Mesothelial cell of epicardium (in vitro differentiated cells): Measurements from ENCODE around the gene CDC23. TPM values are rescaled to one million over a fixed set of nuclear protein-coding genes. Genes with fewer than 3 reads are reported as not detected.

Experiments
- DNase-seq, 2 experiments: peaks; one replicate each; pipeline ENCODE4 v3.0.0; 2021; ENCODE audit warnings: low spot score in 2 of 2; ENCODE audit not compliant: unreplicated experiment in 2 of 2
- H3K27ac Mint-ChIP-seq: 2 replicates; pipeline ENCODE4 v1.8.0; 2021; ENCODE audit warnings: mixed read lengths
- H3K27me3 Mint-ChIP-seq: 2 replicates; pipeline ENCODE4 v1.8.0; 2021; ENCODE audit warnings: low read depth, mixed read lengths
- H3K36me3 Mint-ChIP-seq: 2 replicates; pipeline ENCODE4 v1.8.0; 2021; ENCODE audit warnings: mixed read lengths
- H3K4me1 Mint-ChIP-seq: 2 replicates; pipeline ENCODE4 v1.8.0; 2021; ENCODE audit warnings: mixed read lengths
- H3K4me3 Mint-ChIP-seq: 2 replicates; pipeline ENCODE4 v1.8.0; 2021; ENCODE audit warnings: mild to moderate bottlenecking, moderate library complexity, mixed read lengths
- H3K9me3 Mint-ChIP-seq: 2 replicates; pipeline ENCODE4 v1.8.0; 2021; ENCODE audit warnings: mixed read lengths
- total RNA-seq: library from RNA; stranded (reverse); gene quantifications from 3 replicates; pipeline ENCODE4 v1.2.1, GENCODE V29; 2021
- TF ChIP-seq, protein P1 (sequence below): fragments of 200-600 bp; sonication (generic); IDR thresholded peaks from one replicate; pipeline ENCODE4 v1.5.0; 2021; ENCODE audit warnings: antibody characterized with exemption; ENCODE audit not compliant: unreplicated experiment

CDC23 gene
- total RNA-seq, 1 donor from 2014 or later: 39.0 TPM

DNA sequence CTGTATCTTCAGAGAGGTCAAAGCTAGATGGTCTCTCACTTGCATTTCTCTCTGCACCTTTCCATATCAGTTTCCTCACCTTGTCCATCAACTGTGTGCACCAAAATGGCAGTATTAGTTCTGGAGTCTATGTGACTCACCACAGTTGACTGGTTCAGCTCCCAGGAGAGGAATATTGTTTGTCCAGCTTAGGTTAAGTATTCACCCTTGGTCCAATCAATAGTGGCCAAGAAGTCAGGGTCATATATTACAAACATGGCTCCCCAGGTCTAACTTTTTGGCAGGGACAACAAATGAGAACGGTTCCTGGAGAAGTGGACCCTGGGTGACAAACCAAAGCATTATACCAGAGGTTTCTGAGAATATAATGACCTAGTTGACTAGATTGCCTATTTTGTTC is 24.9 kb upstream of the CDC23 start:
- Mint-ChIP-seq H3K4me3 (no peak overlapping the region), H3K4me1 (peaks cover 3% of the 10 kb centered on the region), H3K36me3 (no peaks in the 10 kb centered on the region), H3K27me3 (peaks cover 60% of the 10 kb centered on the region), H3K9me3 (no peaks in the 10 kb centered on the region), H3K27ac (no peak overlapping the region)
- TF ChIP-seq, protein P1, sequence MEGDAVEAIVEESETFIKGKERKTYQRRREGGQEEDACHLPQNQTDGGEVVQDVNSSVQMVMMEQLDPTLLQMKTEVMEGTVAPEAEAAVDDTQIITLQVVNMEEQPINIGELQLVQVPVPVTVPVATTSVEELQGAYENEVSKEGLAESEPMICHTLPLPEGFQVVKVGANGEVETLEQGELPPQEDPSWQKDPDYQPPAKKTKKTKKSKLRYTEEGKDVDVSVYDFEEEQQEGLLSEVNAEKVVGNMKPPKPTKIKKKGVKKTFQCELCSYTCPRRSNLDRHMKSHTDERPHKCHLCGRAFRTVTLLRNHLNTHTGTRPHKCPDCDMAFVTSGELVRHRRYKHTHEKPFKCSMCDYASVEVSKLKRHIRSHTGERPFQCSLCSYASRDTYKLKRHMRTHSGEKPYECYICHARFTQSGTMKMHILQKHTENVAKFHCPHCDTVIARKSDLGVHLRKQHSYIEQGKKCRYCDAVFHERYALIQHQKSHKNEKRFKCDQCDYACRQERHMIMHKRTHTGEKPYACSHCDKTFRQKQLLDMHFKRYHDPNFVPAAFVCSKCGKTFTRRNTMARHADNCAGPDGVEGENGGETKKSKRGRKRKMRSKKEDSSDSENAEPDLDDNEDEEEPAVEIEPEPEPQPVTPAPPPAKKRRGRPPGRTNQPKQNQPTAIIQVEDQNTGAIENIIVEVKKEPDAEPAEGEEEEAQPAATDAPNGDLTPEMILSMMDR: no peak
- DNase-seq: no peak

DNA sequence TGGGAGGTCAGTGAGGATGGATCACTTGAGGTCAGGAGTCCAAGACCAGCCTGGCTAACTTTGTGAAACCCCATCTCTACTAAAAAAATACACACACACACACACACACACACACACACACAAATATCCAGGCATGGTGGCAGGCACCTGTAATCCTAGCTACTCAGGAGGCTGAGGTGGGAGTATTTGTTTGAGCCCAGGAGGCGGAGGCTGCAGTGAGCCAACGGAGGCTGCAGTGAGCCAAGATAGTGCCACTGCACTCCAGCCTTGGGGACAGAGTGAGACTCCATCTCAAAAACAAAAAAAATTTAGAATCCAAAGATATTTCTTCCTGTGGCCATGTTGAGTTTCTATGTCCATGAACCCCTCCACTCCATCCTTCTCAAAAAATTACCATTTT is 21.5 kb upstream of the CDC23 start:
- no peak overlapping the region for H3K27ac Mint-ChIP-seq
- TF ChIP-seq, protein P1: no peak
- no peaks in the 10 kb centered on the region for H3K36me3 Mint-ChIP-seq
- DNase-seq: no peak
- H3K9me3 Mint-ChIP-seq: no peaks in the 10 kb centered on the region
- peaks cover 12% of the 10 kb centered on the region for H3K4me1 Mint-ChIP-seq
- H3K4me3 Mint-ChIP-seq: no peak overlapping the region
- H3K27me3 Mint-ChIP-seq: peaks cover 33% of the 10 kb centered on the region

DNA sequence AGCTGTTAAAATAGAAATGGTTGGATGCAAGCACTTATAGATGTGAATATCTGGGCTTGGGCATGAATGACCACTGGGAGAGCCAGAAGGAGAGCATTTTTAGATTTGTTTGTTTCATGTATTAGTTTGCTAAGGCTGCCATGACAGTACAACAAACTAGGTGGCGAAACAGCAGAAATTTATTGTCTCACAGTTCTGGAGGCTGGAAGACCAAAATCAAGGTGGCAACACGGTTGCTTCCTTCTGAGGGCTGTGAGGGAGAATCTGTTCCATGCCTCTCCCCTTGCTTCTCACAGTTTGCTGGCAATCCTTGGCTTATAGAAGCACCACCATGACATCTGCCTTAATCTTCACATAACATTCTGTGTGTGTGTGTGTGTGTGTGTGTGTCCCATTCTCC is 20.2 kb upstream of the CDC23 start:
- H3K27me3 Mint-ChIP-seq: peaks cover 23% of the 10 kb centered on the region
- H3K36me3 Mint-ChIP-seq: no peaks in the 10 kb centered on the region
- TF ChIP-seq, protein P1: no peak
- H3K4me1 Mint-ChIP-seq: peaks cover 12% of the 10 kb centered on the region
- H3K9me3 Mint-ChIP-seq: no peaks in the 10 kb centered on the region
- no peak overlapping the region for H3K27ac Mint-ChIP-seq
- DNase-seq: no peak
- H3K4me3 Mint-ChIP-seq: no peak overlapping the region

DNA sequence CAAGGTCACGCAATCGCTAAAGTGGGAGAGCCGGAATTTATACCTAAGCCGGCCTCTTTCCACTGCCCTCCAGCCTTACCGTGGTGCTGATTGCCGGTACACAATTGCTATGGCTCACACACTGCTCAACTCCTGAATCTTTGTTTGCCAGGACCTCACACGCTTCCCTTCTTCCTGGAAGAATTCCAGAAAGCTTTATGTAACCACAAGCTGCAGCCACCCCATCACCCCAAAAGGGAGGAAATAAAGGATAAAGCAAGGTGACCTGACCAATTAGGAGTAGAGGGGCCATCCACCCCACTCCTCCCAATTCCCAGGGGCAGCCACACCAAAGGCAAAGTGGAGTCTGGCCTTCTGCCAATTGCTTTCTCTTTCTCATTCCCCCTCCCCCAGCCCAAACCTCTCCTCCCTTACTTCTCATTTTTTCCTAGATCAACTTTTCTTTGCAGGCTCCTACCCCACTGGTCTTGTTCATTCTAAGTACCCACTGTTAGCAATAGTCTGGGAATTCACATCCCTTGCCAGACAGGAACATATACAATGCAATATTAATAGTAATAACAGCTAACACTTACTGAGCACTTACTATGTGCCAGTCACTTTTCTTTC is 18.0 kb upstream of the CDC23 start:
- Mint-ChIP-seq H3K4me1 (peaks cover 12% of the 10 kb centered on the region), H3K27ac (no peak overlapping the region)

DNA sequence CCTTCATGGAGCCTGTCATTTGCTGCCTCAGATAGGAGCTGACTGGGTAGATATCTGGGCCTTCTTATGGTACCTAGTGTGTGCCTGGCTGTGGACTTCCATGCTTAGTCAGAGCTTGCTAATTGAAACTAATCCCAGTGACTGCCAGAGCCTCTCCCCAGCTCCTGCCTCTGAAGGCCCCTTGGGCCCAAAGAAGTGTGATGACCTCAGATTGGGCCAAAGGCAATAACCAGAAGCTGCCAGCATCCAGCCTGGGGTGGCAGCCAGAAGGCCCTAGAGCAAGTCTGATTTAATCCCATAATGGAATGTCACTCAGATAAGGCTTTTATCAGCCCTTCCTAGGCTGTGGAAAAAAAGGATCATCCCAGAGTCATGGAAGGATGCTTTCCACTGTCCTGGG is 17.1 kb upstream of the CDC23 start:
- H3K27ac Mint-ChIP-seq: peak overlapping the region; percentile 57

More for the DNA sequence above, 18.0 kb upstream of the CDC23 start:
- H3K4me3 Mint-ChIP-seq: no peak overlapping the region
- no peak for DNase-seq
- TF ChIP-seq, protein P1: no peak
- H3K27me3 Mint-ChIP-seq: peaks cover 11% of the 10 kb centered on the region
- peaks cover 4% of the 10 kb centered on the region for H3K9me3 Mint-ChIP-seq
- peaks cover under 1% of the 10 kb centered on the region for H3K36me3 Mint-ChIP-seq

More for the DNA sequence above, 17.1 kb upstream of the CDC23 start:
- DNase-seq: no peak
- no peak overlapping the region for H3K4me3 Mint-ChIP-seq
- peaks cover 12% of the 10 kb centered on the region for H3K4me1 Mint-ChIP-seq
- peaks cover 8% of the 10 kb centered on the region for H3K27me3 Mint-ChIP-seq
- TF ChIP-seq, protein P1: no peak
- H3K36me3 Mint-ChIP-seq: peaks cover 2% of the 10 kb centered on the region
- H3K9me3 Mint-ChIP-seq: peaks cover 9% of the 10 kb centered on the region
